ENCODE data around the gene ABHD17A. TPM values are rescaled to one million over a fixed set of nuclear protein-coding genes. Genes with fewer than 3 reads are reported as not detected.

The ABHD17A gene
- total and polyA plus RNA-seq, 2 experiments from 2014 or later = 145 to 198 TPM

DNA sequence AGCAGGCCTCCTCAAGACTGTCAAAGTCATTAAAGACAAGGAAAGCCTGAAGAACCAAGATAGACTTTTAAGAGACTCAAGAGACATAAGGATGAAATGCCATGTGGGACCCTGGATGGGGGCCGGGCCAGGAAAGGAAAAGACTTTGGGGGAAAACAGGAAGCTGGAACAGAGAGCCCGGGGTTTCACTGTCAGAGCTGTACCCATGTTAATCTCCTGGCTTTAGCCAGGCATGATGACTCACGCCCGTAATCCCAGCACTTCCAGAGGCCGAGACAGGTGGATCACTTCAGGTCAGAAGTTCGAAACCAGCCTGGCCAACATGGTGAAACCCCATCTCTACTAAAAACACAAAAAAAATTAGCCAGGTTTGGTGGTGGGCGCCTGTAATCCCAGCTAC is 16.3 kb downstream of the ABHD17A start:
- DNase-seq (ENCODE audit: low read depth in 1 of 2, low spot score in 1 of 2) = no peak
- Histone ChIP-seq H3K36me3 (no peaks in the 10 kb centered on the region), H3K4me1 (ENCODE audit: low read depth) (peaks cover 1% of the 10 kb centered on the region), H3K27me3 (no peaks in the 10 kb centered on the region), H3K9me3 (ENCODE audit: low read depth) (no peaks in the 10 kb centered on the region), H3K4me3 (no peak overlapping the region), H3K27ac (no peak overlapping the region)
- TF ChIP-seq, protein P1, sequence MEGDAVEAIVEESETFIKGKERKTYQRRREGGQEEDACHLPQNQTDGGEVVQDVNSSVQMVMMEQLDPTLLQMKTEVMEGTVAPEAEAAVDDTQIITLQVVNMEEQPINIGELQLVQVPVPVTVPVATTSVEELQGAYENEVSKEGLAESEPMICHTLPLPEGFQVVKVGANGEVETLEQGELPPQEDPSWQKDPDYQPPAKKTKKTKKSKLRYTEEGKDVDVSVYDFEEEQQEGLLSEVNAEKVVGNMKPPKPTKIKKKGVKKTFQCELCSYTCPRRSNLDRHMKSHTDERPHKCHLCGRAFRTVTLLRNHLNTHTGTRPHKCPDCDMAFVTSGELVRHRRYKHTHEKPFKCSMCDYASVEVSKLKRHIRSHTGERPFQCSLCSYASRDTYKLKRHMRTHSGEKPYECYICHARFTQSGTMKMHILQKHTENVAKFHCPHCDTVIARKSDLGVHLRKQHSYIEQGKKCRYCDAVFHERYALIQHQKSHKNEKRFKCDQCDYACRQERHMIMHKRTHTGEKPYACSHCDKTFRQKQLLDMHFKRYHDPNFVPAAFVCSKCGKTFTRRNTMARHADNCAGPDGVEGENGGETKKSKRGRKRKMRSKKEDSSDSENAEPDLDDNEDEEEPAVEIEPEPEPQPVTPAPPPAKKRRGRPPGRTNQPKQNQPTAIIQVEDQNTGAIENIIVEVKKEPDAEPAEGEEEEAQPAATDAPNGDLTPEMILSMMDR (IDR thresholded peaks at IDR 0.05; ENCODE audit: low read depth, low read length) = no peak

DNA sequence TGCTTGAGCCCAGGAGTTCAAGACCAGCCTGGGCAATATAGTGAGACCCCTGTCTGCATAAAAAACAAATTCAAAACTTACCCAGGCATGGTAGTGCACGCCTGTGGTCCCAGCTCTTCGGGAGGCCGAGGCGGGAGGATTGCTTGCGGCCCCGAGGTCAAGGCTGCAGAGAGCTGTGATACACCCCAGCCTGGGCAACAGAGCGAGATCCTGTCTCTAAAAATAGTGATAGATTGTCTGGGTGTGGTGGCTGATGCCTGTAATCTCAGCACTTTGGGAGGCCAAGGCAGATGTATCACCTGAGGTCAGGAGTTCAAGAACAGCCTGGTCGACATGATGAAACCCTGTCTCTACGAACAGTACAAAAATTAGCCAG is 18.0 kb downstream of the ABHD17A start:
- Histone ChIP-seq H3K27ac (no peak overlapping the region), H3K27me3 (peaks cover 1% of the 10 kb centered on the region), H3K36me3 (no peaks in the 10 kb centered on the region), H3K4me1 (ENCODE audit: low read depth) (no peaks in the 10 kb centered on the region), H3K9me3 (ENCODE audit: low read depth) (no peaks in the 10 kb centered on the region), H3K4me3 (no peak overlapping the region)
- DNase-seq (ENCODE audit: low read depth in 1 of 2, low spot score in 1 of 2) = no peak
- TF ChIP-seq, protein P1 (IDR thresholded peaks at IDR 0.05; ENCODE audit: low read depth, low read length) = no peak

DNA sequence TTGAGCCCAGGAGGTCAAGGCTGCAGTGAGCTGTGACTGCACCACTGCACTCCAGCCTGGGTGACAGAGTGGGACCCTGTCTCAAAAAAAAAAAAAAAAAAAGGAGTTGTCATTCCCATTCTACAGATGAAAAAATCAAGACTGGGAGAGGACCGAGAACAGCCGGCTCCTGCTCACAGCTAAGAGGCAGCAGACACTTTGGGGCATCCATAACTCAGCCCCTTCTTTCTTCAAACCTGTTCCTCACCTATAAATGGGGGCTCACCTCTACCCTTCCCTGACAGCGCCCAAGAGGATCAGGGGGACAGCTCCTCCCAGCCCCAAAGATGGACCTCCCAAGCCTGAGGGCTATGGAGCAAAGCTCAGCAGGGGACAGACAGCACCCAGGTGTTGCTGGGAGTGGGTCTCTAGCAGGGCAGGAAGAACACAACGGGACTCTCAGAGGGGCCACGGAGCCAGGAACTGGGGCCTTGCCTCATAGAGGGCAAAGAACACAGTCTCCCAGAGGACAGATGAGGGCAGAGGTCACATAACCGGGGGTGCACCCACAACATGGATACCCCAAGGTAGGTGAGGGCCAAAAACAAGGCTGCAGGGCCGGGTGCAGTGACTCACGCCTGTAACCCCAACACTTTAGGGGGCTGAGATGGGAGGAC is 18.5 kb downstream of the ABHD17A start:
- Histone ChIP-seq H3K27ac (no peak overlapping the region), H3K27me3 (peaks cover 3% of the 10 kb centered on the region), H3K4me1 (ENCODE audit: low read depth) (no peaks in the 10 kb centered on the region), H3K9me3 (ENCODE audit: low read depth) (no peaks in the 10 kb centered on the region), H3K36me3 (no peaks in the 10 kb centered on the region), H3K4me3 (no peak overlapping the region)
- TF ChIP-seq, protein P1 (IDR thresholded peaks at IDR 0.05; ENCODE audit: low read depth, low read length) = no peak
- DNase-seq (ENCODE audit: low read depth in 1 of 2, low spot score in 1 of 2) = no peak

GRCh38 chr19:1865172-1866010 is 19.9 kb downstream of the ABHD17A start:
- no peak for DNase-seq (ENCODE audit: low read depth in 1 of 2, low spot score in 1 of 2)
- Histone ChIP-seq H3K4me3 (no peak overlapping the region), H3K27me3 (peaks cover 3% of the 10 kb centered on the region), H3K9me3 (ENCODE audit: low read depth) (no peaks in the 10 kb centered on the region), H3K36me3 (no peaks in the 10 kb centered on the region), H3K27ac (peak overlapping the region; percentile 76), H3K4me1 (ENCODE audit: low read depth) (peaks cover 3% of the 10 kb centered on the region)
- TF ChIP-seq, protein P1 (IDR thresholded peaks at IDR 0.05; ENCODE audit: low read depth, low read length) = no peak

DNA sequence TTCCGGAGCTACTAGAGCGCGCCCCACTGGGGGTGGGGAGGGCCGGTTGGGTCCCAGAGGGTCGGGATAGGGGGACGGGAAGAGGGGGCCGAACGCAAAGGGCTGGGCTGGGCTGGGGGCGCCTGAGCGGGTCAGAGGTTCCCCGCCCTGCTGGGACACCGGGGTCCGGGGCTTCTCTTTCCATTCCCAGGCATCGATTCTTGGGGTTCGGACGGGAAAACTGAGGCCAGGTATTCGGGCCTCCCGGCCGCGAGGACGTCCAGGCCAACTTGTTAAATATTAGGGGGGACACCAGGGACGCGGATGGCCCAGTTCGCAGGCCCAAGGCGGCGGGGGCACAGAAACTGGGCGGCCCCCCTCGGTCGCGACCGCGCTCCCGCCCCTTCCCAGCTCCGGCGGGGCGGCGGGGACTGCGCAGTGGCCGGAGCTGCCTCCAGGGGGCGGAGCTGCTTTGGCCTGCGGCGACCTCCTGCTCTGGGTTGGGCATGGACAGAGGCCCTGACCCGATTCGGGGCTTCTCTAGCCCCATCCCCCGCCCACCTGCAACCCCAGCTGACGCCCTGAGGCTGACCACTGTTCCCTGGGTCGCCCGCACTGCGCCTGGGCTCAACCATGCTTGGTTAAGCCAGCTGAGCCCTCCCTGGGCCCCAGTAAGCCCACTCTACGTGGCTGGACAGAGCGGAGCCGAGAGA is 20.7 kb downstream of the ABHD17A start:
- H3K4me3 ChIP-seq = peak overlapping the region; percentile 67
- TF ChIP-seq, protein P1 (IDR thresholded peaks at IDR 0.05; ENCODE audit: low read depth, low read length) = peak; percentile 63
- DNase-seq (ENCODE audit: low read depth in 1 of 2, low spot score in 1 of 2) = peak; percentile 67 to 79
- peaks cover 6% of the 10 kb centered on the region for H3K4me1 ChIP-seq (ENCODE audit: low read depth)
- H3K9me3 ChIP-seq (ENCODE audit: low read depth) = no peaks in the 10 kb centered on the region
- peaks cover 3% of the 10 kb centered on the region for H3K27me3 ChIP-seq
- H3K36me3 ChIP-seq = no peaks in the 10 kb centered on the region
- peak overlapping the region; percentile 76 for H3K27ac ChIP-seq

Data from cardiac muscle cell (in vitro differentiated cells and primary cell).